Spleen (tissue), 11 donors: ENCODE results near the gene LGALS8. TPM values are rescaled to one million over a fixed set of nuclear protein-coding genes. Genes with fewer than 3 reads are reported as not detected.

Experiments used
- DNase-seq: peaks from one replicate; pipeline ENCODE4 v3.0.0-alpha.2; 2020
- H3K27ac ChIP-seq, 8 donors: fragments of 200-600 bp; sonication (generic) in 7 of 8; 1 replicate in 4 of 8; 2 replicates in 4 of 8; pipeline versions ENCODE4 v1.5.0 to v1.8.0; 2016 to 2021; ENCODE audit warnings: inconsistent platforms in 4 of 8, mild to moderate bottlenecking in 4 of 8, moderate library complexity in 1 of 8
- H3K27me3 ChIP-seq, 7 donors: fragments of 200-600 bp; sonication (generic) in 6 of 7; replicated peaks in 1 of 7; 1 replicate in 4 of 7; 2 replicates in 3 of 7; pipeline versions ENCODE4 v1.5.0 to v1.8.0; 2016 to 2021; ENCODE audit warnings: inconsistent platforms in 3 of 7, mild to moderate bottlenecking in 1 of 7
- H3K36me3 ChIP-seq, 6 donors: fragments of 200-600 bp; sonication (generic) in 5 of 6; 1 replicate in 4 of 6; 2 replicates in 2 of 6; pipeline versions ENCODE4 v1.5.0 to v1.8.0; 2016 to 2021; ENCODE audit warnings: inconsistent platforms in 2 of 6
- H3K4me1 ChIP-seq, 6 donors: fragments of 200-600 bp; sonication (generic) in 5 of 6; 1 replicate in 3 of 6; 2 replicates in 3 of 6; pipeline versions ENCODE4 v1.5.0 to v1.8.0; 2016 to 2021; ENCODE audit warnings: inconsistent platforms in 3 of 6
- H3K4me3 ChIP-seq, 8 donors: fragments of 200-600 bp; sonication (generic) in 7 of 8; 1 replicate in 4 of 8; 2 replicates in 4 of 8; pipeline versions ENCODE4 v1.5.0 to v1.8.0; 2016 to 2021; ENCODE audit warnings: inconsistent platforms in 4 of 8, mild to moderate bottlenecking in 4 of 8, moderate library complexity in 2 of 8
- H3K9me3 ChIP-seq, 8 donors: fragments of 200-600 bp; sonication (generic) in 7 of 8; 1 replicate in 4 of 8; 2 replicates in 4 of 8; pipeline versions ENCODE4 v1.5.0 to v1.8.0; 2016 to 2021; ENCODE audit warnings: inconsistent platforms in 4 of 8
- CTCF ChIP-seq, 11 experiments: fragments of 200-600 bp in 7 of 11; fragments of 450-650 bp in 4 of 11; sonication (generic) in 4 of 11; IDR thresholded peaks in 8 of 11; conservative IDR thresholded peaks in 3 of 11; 1 replicate in 7 of 11; 2 replicates in 4 of 11; pipeline versions ENCODE4 v1.4.0 to v1.8.0; 2016 to 2021; ENCODE audit warnings: antibody characterized with exemption in 11 of 11, inconsistent platforms in 4 of 11, mild to moderate bottlenecking in 1 of 11
- POLR2A ChIP-seq, 3 donors: fragments of 450-650 bp; IDR thresholded peaks; one replicate each; pipeline ENCODE4 v1.5.1; 2017; ENCODE audit warnings: antibody characterized with exemption in 3 of 3, mild to moderate bottlenecking in 1 of 3
- POLR2AphosphoS5 ChIP-seq, 3 donors: sonication (generic); formaldehyde crosslinking; IDR thresholded peaks; one replicate each; pipeline ENCODE4 v1.5.1; 2017; ENCODE audit warnings: antibody characterized with exemption in 3 of 3
- WGBS, 5 donors: extraction: QIAGEN DNeasy Blood & Tissue Kit in 3 of 5; methylation state at CpG; one replicate each; pipeline versions ENCODE4 v1.1.5 to v1.1.7; 2013 to 2018; 5-methylcytosine and 5-hydroxymethylcytosine counted together
- intact Hi-C: fragments of 100-400 bp; cut with DNase I; formaldehyde crosslinking; loops from one replicate; pipeline ENCODE4 v1.15.0; 2023; ENCODE audit warnings: low total_unique reads
- polyA plus RNA-seq, 3 donors: library from polyadenylated mRNA; stranded (reverse); fragments of 200-250 nt; gene quantifications; one replicate each; pipeline ENCODE4 v1.2.1, GENCODE V29; 2013
- total RNA-seq, 7 donors: library from RNA; depleted of rRNA in 3 of 7; stranded (reverse); fragments of >200 nt in 3 of 7; fragmentation: NEBNext Ultra II Directional in 4 of 7; extraction: Animal tissue kit (Norgen Biotek cat#: 25700) in 4 of 7; gene quantifications; one replicate each; pipeline versions ENCODE4 v1.1.0 to v1.2.1, GENCODE V29; 2016 to 2021
- donor health status: healthy with polysubstance abuse.
- donor health status: DM: no; HTN: no; CAD: no; lungs with moderate emphysema.
- donor health status: DM: no; HTN: no; CAD: no.
- donor health status: Bipolar disorder and iron deficiency.
- donor health status: healthy.
- donor health status: DM: no; HTN: no; CAD: no.
- donor health status: DM: yes; HTN: yes; CAD: no.

Gene LGALS8
- total and polyA plus RNA-seq, 10 donors, result 18.4 to 276 (median 143) TPM

GRCh38 chr1:236590553-236591150, 66.9 kb downstream of the LGALS8 start:
- TF ChIP-seq CTCF (IDR thresholded peaks at IDR 0.05 in 8 of 11, conservative IDR thresholded peaks at IDR 0.05 in 3 of 11) (no peak), POLR2AphosphoS5 (IDR thresholded peaks at IDR 0.05) (no peak), POLR2A (IDR thresholded peaks at IDR 0.05) (no peak)
- no peak overlapping the region for H3K4me3 ChIP-seq
- no peak for DNase-seq
- H3K27ac ChIP-seq, result no peak overlapping the region
- no peaks in the 10 kb centered on the region for H3K27me3 ChIP-seq
- H3K9me3 ChIP-seq, result no peaks in the 10 kb centered on the region
- H3K36me3 ChIP-seq, result peaks cover 5 to 100% (median 79%) of the 10 kb centered on the region in 6 donors
- 87 to 95% (median 88%) methylated on average over 2 of the region's 2 CpGs for WGBS, 5 donors
- intact Hi-C loops, result no loop called here
- no peaks in the 10 kb centered on the region for H3K4me1 ChIP-seq

- H3K27me3 ChIP-seq, result peaks cover 0 to 4% (median 0%) of the 10 kb centered on the region in 7 donors
- peaks cover 11 to 40% (median 25%) of the 10 kb centered on the region in 6 donors for H3K4me1 ChIP-seq
- TF ChIP-seq POLR2A (IDR thresholded peaks at IDR 0.05) (no peak), POLR2AphosphoS5 (IDR thresholded peaks at IDR 0.05) (no peak), CTCF (IDR thresholded peaks at IDR 0.05 in 8 of 11, conservative IDR thresholded peaks at IDR 0.05 in 3 of 11) (no peak)
- H3K4me3 ChIP-seq, result no peak overlapping the region
- peaks cover 4 to 57% (median 38%) of the 10 kb centered on the region in 6 donors for H3K36me3 ChIP-seq
- intact Hi-C loops, result no loop called here
- no peak overlapping the region for H3K27ac ChIP-seq
- no peaks in the 10 kb centered on the region for H3K9me3 ChIP-seq
- DNase-seq, result no peak
Observed at GRCh38 chr1:236602171-236602570, 78.4 kb downstream of the LGALS8 start.

Other genes starting within 250 kb of the LGALS8 start
- 10 to 100 TPM; 15.7 to 29.4 (median 18.6) TPM for gene ERO1B, start 242.0 kb upstream of the LGALS8 start, total RNA-seq
- gene ERO1B, start 242.0 kb upstream of the LGALS8 start, polyA plus RNA-seq, result 1 to 10 TPM; 3.9 to 7.9 (median 6.0) TPM
- 1 to 10 TPM; 1.4 to 7.4 (median 2.6) TPM for gene EDARADD, start 129.7 kb upstream of the LGALS8 start, total RNA-seq
- gene EDARADD, start 129.7 kb upstream of the LGALS8 start, polyA plus RNA-seq, result under 1 TPM; 0.22 to 0.42 (median 0.41) TPM
- 10 to 100 TPM; 26.9 to 51.4 (median 35.3) TPM for gene HEATR1, start 80.5 kb downstream of the LGALS8 start, total RNA-seq
- gene HEATR1, start 80.5 kb downstream of the LGALS8 start, polyA plus RNA-seq, result 1 to 10 TPM; 5.0 to 5.8 (median 5.4) TPM
- gene ACTN2, start 162.5 kb downstream of the LGALS8 start, total RNA-seq, result 1 to 10 TPM in 1 of 7 donors, under 1 TPM in 2, not detected in 4; 0.60 to 1.5 (median 0.70) TPM
- gene ACTN2, start 162.5 kb downstream of the LGALS8 start, polyA plus RNA-seq, result under 1 TPM; 0.19 to 0.67 (median 0.39) TPM